Measurements from ENCODE around the gene TNFRSF1B. TPM values are rescaled to one million over a fixed set of nuclear protein-coding genes. Genes with fewer than 3 reads are reported as not detected.

Gene TNFRSF1B
- total RNA-seq, 1 donor from 2014 or later = 1.3 TPM

DNA sequence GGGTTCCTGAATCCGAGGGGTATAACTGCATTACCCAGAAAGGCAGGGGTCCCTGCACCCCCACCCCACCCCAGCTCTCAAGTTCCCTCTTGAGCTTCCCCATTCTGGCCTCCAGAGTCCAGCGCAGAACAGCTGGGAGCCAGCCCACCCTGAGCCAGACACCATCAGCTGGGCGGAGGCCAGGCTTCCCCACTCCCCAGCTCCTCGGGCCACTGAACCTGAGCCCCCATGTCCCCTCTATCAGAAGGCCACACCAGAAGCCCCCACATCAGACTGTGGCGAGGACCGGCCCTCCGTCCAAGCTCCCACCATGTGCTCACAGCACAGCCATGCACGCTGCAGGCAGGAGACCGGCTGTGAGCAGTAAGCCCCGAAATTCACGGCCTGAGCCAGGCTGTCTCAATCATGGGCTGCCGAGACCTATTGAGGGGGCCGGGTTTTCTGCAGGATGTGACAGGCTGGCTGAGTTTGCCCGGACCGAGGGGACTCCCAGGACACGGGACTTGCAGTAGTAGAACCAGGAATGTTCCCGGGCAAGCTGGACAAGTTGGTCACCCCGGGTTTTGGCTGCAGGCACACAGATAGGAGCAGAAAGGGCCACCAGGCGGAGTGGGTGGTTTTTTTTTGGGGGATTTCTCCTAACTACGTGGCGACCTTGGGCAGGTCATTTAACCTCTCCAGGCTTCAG lies 25.5 kb upstream of the TNFRSF1B start:
- no peak for DNase-seq (ENCODE audit: low read depth)

GRCh38 chr1:12142141-12142823 lies 24.5 kb upstream of the TNFRSF1B start:
- DNase-seq (ENCODE audit: low read depth) = no peak

- no peak for DNase-seq (ENCODE audit: low read depth)
Observed at GRCh38 chr1:12142891-12143630, 23.7 kb upstream of the TNFRSF1B start.

DNA sequence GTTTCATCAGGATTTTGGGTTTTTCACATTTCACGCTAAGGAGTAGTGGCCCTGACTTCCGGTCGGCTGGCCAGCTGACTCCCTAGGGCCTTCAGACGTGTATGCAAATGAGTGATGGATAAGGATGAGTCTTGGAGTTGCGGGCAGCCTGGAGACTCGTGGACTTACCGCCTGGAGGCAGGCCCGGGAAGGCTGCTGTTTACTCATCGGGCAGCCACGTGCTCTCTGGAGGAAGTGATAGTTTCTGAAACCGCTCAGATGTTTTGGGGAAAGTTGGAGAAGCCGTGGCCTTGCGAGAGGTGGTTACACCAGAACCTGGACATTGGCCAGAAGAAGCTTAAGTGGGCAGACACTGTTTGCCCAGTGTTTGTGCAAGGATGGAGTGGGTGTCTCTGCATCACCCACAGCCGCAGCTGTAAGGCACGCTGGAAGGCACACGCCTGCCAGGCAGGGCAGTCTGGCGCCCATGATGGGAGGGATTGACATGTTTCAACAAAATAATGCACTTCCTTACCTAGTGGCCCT lies 23.1 kb upstream of the TNFRSF1B start:
- peak; percentile 87 for DNase-seq (ENCODE audit: low read depth)

DNA sequence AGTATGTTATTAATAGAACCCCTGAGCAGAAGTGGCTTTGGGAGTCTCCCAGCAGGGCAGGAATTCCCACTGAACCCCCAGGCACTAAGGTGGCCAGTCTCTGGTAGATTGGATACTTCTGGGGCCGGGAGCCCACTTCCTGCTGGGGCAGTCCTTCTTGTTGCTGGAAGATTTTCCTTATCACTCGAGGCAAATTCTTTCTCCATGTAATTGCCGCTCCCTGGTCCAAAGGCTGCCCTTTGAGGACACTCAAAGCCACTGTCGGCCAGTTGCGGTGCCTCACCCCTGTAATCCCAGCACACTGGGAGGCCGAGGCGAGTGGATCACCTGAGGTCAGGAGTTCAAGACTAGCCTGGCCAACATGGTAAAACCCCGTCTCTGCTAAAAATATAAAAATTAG lies 22.6 kb upstream of the TNFRSF1B start:
- no peak for DNase-seq (ENCODE audit: low read depth)

DNA sequence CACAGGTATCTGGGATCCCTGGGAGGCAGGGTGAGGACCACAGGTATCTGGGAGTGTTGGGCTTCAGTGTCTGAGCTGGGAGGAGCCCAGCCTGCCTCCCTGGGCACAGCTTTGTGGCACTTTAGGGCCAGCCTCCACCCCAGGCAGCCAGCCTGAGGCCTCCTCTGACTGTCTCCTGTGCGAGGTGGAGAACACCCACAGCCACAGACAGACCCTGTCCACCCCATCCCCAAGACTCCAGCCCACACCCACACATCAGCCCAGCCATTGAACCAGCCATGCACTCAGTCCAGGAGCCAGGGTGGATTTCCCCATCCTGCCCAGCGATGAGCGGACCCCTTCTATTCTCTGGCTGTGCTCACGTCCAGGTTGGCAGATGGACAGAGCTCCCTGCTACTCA lies 21.8 kb upstream of the TNFRSF1B start:
- no peak for DNase-seq (ENCODE audit: low read depth)

GRCh38 chr1:12145616-12146342 lies 21.0 kb upstream of the TNFRSF1B start:
- no peak for DNase-seq (ENCODE audit: low read depth)

DNA sequence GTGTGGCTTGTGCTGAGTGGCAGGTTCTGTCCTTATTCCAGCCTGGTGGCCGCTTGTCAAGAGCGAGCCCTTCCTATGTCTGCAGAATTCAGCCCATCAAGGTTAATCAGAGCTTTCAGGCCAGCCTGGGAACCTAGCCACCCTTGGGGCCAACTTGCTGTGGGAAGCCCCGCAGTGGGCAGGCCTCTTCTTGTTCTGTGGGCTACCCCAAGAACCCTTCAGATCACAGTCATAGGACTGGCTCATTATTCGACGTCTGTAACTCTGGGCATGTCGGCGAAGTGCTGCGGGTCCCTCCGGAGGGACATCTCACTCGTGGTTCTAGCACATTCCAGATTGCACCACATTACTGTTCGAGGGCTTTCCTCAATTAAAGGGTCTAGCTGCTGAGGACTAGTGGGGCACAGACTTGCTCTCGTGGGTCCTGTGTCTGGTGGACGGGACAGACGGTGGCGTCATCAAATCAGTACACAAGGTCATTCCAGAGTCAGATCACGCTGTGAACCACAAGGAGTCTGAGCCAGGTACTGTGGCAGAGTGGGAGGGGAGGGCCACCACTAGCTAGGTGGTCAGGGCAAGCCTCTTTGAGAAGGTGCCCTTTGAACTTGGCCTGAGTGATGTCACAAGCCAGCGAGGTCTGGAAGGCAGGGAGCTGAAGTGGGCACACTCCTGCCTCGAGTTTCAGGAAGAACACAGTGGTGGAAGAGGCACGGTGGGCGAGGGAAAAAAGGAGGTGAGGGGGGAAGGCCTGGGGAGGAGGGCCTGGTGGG lies 20.3 kb upstream of the TNFRSF1B start:
- DNase-seq (ENCODE audit: low read depth) = no peak

GRCh38 chr1:12147201-12147701 lies 19.5 kb upstream of the TNFRSF1B start:
- DNase-seq (ENCODE audit: low read depth) = no peak

DNA sequence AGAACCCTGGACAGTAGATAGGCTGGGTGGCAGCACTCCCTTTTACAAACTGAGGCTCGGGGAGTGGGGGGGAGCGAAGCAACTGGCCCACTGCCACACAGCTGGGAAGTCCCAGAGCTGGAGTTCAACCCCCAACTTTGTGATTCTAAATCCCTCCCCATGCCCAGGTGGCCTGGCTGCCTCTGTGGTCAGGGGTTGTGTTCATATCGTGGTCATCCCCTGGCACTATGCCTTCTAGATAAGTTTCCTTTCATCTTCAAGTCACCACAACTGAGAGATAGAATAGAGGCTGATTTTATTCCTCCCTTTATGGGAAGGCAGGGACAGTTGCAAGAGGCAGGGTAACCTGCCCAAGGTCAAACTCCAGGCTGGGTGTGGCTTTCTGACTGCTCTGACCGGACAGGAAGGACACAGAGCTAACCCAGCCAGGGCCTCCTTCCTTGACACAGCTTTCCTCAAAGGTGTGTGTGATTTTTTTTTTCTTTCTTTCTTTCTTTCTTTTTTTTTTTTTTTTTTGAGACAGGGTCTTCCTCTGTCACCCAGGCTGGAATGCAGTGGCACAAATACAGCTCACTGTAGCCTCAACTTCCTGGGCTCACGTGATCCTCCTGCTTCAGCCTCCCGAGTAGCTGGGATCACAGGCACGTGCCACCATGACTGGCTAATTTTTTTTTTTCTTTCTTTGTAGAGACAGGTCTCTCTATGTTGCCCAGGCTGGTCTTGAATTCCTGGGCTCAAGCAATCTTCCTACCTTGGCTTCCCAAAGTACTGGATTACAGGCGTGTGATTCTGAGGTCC lies 18.4 kb upstream of the TNFRSF1B start:
- DNase-seq (ENCODE audit: low read depth) = peak; percentile 65

- no peak for DNase-seq (ENCODE audit: low read depth)
Observed at GRCh38 chr1:12148958-12149790, 17.6 kb upstream of the TNFRSF1B start.

DNA sequence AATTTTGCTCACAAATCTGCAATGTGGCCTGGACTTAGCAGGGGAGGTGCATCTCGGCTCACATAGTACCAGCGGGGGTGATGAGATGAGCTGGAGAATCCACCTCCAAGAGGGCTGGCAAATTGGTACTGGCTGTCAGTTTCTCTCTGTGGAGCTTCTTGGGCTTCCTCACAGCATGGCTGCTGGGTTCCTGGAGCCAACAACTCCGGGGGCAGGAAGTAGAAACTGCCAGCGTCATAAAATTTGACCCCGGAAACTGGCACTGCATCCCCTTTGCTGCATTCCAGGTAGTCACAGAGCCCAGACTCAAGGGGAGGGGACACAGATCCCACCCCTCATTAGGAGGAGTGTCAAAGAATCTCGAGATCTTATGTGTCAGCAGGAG lies 17.0 kb upstream of the TNFRSF1B start:
- no peak for DNase-seq (ENCODE audit: low read depth)

DNA sequence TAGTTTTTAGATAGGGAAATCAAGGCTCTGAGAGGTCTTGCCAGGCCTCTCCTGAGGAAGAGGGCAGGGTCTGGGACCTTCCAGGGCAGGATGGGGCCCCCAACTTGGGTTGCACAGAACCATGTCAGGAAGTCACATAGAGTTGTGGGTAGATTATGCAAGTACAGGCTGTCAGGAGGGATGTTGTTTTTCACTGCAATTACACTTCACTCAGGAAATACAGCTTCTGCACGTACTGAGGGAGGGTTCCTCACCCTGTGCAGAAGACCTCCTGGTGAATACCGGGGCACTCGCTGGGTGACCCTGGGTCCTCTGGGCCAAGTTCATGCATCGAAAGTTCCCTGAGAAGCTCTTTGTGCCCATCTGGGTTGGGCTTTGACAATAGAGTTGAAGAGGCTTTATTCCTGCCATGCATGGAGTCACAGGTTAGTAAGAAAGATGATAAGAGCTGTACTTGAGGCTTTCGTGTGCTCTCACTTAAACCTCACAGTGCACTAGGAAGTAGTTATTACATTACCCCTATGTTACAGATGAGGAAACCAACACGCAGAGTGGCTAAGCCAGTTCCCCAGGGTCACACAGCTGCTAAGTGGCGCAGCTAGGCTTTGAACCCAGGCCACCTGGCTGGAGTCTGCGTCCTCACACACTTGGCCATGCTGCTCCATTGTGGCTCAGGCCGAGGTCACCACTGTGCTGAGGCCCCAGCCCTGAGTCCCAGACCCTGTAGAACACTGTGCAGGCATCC lies 16.2 kb upstream of the TNFRSF1B start:
- DNase-seq (ENCODE audit: low read depth) = no peak

GRCh38 chr1:12151465-12151864 lies 15.3 kb upstream of the TNFRSF1B start:
- DNase-seq (ENCODE audit: low read depth) = no peak

GRCh38 chr1:12152113-12152891 lies 14.5 kb upstream of the TNFRSF1B start:
- no peak for DNase-seq (ENCODE audit: low read depth)

GRCh38 chr1:12153181-12153785 lies 13.5 kb upstream of the TNFRSF1B start:
- peak; percentile 62 for DNase-seq (ENCODE audit: low read depth)

DNA sequence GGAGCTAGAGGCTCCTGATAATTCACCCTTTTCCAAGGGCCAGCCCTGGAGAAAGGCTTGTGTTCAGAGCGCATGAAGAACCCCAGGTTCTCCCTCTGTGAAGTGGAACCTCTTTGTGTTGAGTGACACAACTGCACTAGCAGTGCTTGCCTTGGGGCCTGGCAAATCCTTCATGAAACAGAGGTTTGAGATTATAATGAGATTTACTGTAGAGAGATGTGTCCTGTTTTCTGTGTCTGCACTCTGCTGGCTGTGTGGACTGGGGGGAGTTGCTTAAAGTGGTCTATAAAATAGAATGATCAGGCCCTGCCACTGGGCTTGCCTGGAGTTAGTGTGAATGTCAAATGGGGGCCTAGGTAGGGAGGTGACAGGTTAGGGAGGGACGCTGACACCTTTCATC lies 11.5 kb upstream of the TNFRSF1B start:
- DNase-seq (ENCODE audit: low read depth) = no peak
